ENCODE measurements around the gene RPP25. TPM values are rescaled to one million over a fixed set of nuclear protein-coding genes. Genes with fewer than 3 reads are reported as not detected.

The RPP25 gene
- total and polyA plus RNA-seq, 2 of the 13 experiments (the other 11 are each of a cell fraction or from before 2014, with no cell fraction given): 0.05 to 0.11 TPM

- TF ChIP-seq ZNF142 (CRISPR knock-in tag; IDR thresholded peaks at IDR 0.05) (no peak), ZNF644 (CRISPR knock-in tag; IDR thresholded peaks at IDR 0.05; ENCODE audit: low read depth) (no peak), HNRNPUL1 (IDR thresholded peaks at IDR 0.05; ENCODE audit: low read depth, low read length) (no peak), ZNF343 (CRISPR knock-in tag; IDR thresholded peaks at IDR 0.05) (no peak), ZNF7 (CRISPR knock-in tag; IDR thresholded peaks at IDR 0.05) (no peak), ZNF3 (CRISPR knock-in tag; IDR thresholded peaks at IDR 0.05) (no peak), AHR (CRISPR knock-in tag; IDR thresholded peaks at IDR 0.05) (no peak), FOXP4 (CRISPR knock-in tag; IDR thresholded peaks at IDR 0.05) (no peak), RFXAP (CRISPR knock-in tag; IDR thresholded peaks at IDR 0.05; ENCODE audit: borderline replicate concordance) (no peak), PHF20 (CRISPR knock-in tag; IDR thresholded peaks at IDR 0.05) (no peak), TARDBP (CRISPR knock-in tag; IDR thresholded peaks at IDR 0.05) (no peak), SNRNP70 (IDR thresholded peaks at IDR 0.05; ENCODE audit: low read depth, low read length) (no peak), HCFC1 (IDR thresholded peaks at IDR 0.05; ENCODE audit: low read depth, low read length) (no peak), ZEB1 (IDR thresholded peaks at IDR 0.05; ENCODE audit: insufficient replicate concordance, low read depth) (no peak), ZNF558 (CRISPR knock-in tag; IDR thresholded peaks at IDR 0.05; ENCODE audit: borderline replicate concordance) (no peak), GTF3A (CRISPR knock-in tag; conservative IDR thresholded peaks at IDR 0.05) (peak; percentile 81; the same call in 1 of the 2 replicates), PRDM4 (CRISPR knock-in tag; IDR thresholded peaks at IDR 0.05; ENCODE audit: borderline replicate concordance) (no peak), ZBTB21 (CRISPR knock-in tag; IDR thresholded peaks at IDR 0.05) (no peak), SRSF1 (optimal IDR thresholded peaks at IDR 0.05; ENCODE audit: low read depth, low read length) (no peak), ZNF282 (IDR thresholded peaks at IDR 0.05; ENCODE audit: partially characterized antibody) (no peak)
Observed at GRCh38 chr15:74995779-74996765, 39.5 kb upstream of the RPP25 start (continued).

Data from HepG2 (cell line).